Common myeloid progenitor, CD34-positive (primary cell): ENCODE data around the gene ZNF431.

Source experiments
- CTCF ChIA-PET: fragments of 350-600 bp; sonication (Branson Sonifier 250); formaldehyde crosslinking; loops from one replicate; lab custom pipeline; 2021; ENCODE audit warnings: antibody characterized with exemption; lab: Charles Lee
- POLR2A ChIA-PET: fragments of 350-600 bp; sonication (Branson Sonifier 250); formaldehyde crosslinking; loops from one replicate; lab custom pipeline; 2021; ENCODE audit warnings: antibody characterized with exemption; lab: Charles Lee
- DNase-seq, 3 donors: peaks; one replicate each; pipeline versions ENCODE4 v3.0.0 to v3.0.0-alpha.2; 2013
- H3K27ac ChIP-seq, 2 experiments: 1 replicate in 1 of 2; 2 replicates in 1 of 2; pipeline ENCODE4 v1.7.0; 2013; ENCODE audit warnings: inconsistent platforms in 2 of 2, low read length in 2 of 2, mild to moderate bottlenecking in 2 of 2, low read depth in 1 of 2, moderate library complexity in 1 of 2; ENCODE audit not compliant: severe bottlenecking in 2 of 2, insufficient read depth in 1 of 2, poor library complexity in 1 of 2
- H3K27me3 ChIP-seq, 5 experiments: replicated peaks in 2 of 5; 1 replicate in 3 of 5; 2 replicates in 2 of 5; pipeline versions ENCODE4 v1.6.1 to v1.7.0; 2013; ENCODE audit warnings: low read length in 4 of 5, mild to moderate bottlenecking in 2 of 5, moderate library complexity in 2 of 5, inconsistent platforms in 1 of 5; ENCODE audit not compliant: insufficient read depth in 5 of 5, control insufficient read depth in 4 of 5
- H3K36me3 ChIP-seq, 4 experiments: 1 replicate in 2 of 4; 2 replicates in 2 of 4; pipeline versions ENCODE4 v1.6.1 to v1.7.0; 2013; ENCODE audit warnings: low read length in 3 of 4, control low read depth in 1 of 4, mild to moderate bottlenecking in 1 of 4; ENCODE audit not compliant: control insufficient read depth in 4 of 4, insufficient read depth in 4 of 4
- H3K4me1 ChIP-seq, 4 experiments: 1 replicate in 3 of 4; 2 replicates in 1 of 4; pipeline versions ENCODE4 v1.6.1 to v1.7.1; 2013; ENCODE audit warnings: low read length in 3 of 4, mild to moderate bottlenecking in 3 of 4, control low read depth in 1 of 4, inconsistent platforms in 1 of 4, moderate library complexity in 1 of 4; ENCODE audit not compliant: control insufficient read depth in 4 of 4, insufficient read depth in 4 of 4; ENCODE audit errors: control extremely low read depth in 1 of 4
- H3K4me3 ChIP-seq, 7 experiments: 1 replicate in 4 of 7; 2 replicates in 3 of 7; pipeline versions ENCODE4 v1.5.1 to v1.7.0; 2013; ENCODE audit warnings: mild to moderate bottlenecking in 7 of 7, low read length in 6 of 7, moderate library complexity in 6 of 7, inconsistent platforms in 2 of 7, low read depth in 2 of 7, control low read depth in 1 of 7; ENCODE audit not compliant: insufficient read depth in 4 of 7, control insufficient read depth in 1 of 7; ENCODE audit errors: extremely low read depth in 1 of 7
- H3K9me3 ChIP-seq, 5 experiments: 1 replicate in 4 of 5; 2 replicates in 1 of 5; pipeline versions ENCODE4 v1.6.1 to v1.7.1; 2013; ENCODE audit warnings: low read length in 4 of 5, mild to moderate bottlenecking in 2 of 5, inconsistent platforms in 1 of 5, low read depth in 1 of 5, moderate library complexity in 1 of 5; ENCODE audit not compliant: control insufficient read depth in 4 of 5, insufficient read depth in 2 of 5; ENCODE audit errors: control extremely low read depth in 1 of 5
- whole genome bisulfite sequencing: methylation state at CpG from one replicate; pipeline ENCODE4 v1.1.5; 2013; ENCODE audit not compliant: insufficient coverage; 5-methylcytosine and 5-hydroxymethylcytosine counted together

Gene ZNF431

DNA sequence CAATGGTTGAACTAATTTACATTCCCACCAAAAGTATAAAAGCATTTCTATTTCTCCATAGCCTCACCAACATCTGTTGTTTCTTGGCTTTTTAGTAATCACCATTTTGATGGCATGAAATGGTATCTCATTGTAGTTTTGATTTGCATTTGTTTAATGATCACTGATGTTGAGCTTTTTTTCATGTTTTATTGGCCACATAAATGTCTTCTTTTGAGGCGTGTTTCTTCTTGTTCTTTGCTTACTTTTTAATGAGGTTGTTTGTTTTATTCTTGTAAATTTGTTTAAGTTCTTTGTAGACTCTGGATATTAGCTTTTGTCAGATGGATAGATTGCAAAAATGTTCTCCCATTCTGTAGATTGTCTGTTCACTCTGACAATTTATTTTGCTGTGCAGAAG is 31.7 kb upstream of the ZNF431 start:
- peaks cover 4 to 46% (median 6%) of the 10 kb centered on the region in 5 experiments for H3K9me3 ChIP-seq
- WGBS: 100% methylated on average over 1 of the region's 1 CpG
- no peaks in the 10 kb centered on the region for H3K27me3 ChIP-seq
- no peak for DNase-seq
- ChIA-PET CTCF (no interaction called here), POLR2A (no interaction called here)
- no peak overlapping the region for H3K27ac ChIP-seq
- H3K4me1 ChIP-seq: no peaks in the 10 kb centered on the region
- H3K4me3 ChIP-seq: no peak overlapping the region
- peaks cover 3 to 62% (median 20%) of the 10 kb centered on the region in 4 experiments for H3K36me3 ChIP-seq

DNA sequence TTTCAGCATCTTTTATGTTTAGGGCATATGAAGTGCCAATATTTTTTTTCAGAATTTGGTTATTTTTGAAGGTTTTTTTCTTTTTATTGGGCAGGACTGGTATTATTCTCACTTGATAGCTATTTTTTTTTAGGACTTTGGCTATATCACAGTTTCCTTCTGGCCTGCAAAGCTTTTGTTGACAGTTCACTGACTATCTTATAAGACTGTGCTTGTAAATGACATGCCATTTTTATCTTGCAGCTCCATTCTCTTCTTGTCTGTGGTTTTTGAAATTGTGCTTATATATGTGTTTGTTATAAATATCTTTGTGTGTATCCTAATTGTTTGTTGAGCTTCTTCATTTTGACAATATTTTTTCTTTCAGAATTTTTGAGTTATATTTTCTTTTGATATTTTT is 26.4 kb upstream of the ZNF431 start:
- Histone ChIP-seq H3K27me3 (no peaks in the 10 kb centered on the region), H3K27ac (no peak overlapping the region), H3K36me3 (peaks cover 5 to 63% (median 23%) of the 10 kb centered on the region in 4 experiments), H3K4me1 (no peaks in the 10 kb centered on the region), H3K4me3 (no peak overlapping the region), H3K9me3 (peaks cover 3 to 62% (median 16%) of the 10 kb centered on the region in 5 experiments)
- POLR2A ChIA-PET: no interaction called here
- DNase-seq: peak; percentile 3 to 54 (median 22)
- CTCF ChIA-PET: no interaction called here

DNA sequence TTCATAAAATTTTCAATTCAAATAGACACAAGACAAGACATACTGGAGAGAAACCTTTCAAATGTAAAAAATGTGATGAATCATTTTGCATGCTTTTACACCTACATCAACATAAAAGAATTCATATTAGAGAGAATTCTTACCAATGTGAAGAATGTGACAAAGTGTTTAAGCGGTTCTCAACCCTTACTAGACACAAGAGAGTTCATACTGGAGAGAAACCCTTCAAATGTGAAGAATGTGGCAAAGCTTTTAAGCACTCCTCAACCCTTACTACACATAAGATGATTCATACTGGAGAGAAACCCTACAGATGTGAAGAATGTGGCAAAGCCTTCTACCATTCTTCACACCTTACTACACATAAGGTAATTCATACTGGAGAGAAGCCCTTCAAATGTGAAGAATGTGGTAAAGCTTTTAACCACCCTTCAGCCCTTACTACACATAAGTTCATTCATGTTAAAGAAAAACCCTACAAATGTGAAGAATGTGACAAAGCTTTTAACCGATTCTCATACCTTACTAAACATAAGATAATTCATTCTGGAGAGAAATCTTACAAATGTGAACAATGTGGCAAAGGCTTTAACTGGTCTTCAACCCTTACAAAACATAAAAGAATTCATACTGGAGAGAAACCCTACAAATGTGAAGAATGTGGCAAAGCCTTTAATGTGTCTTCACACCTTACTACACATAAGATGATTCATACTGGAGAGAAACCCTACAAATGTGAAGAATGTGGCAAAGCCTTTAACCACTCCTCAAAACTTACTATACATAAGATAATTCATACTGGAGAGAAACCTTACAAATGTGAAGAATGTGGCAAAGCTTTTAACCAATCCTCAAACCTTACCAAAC is 24.6 kb upstream of the ZNF431 start:
- Histone ChIP-seq H3K4me3 (no peak overlapping the region), H3K27me3 (no peaks in the 10 kb centered on the region), H3K9me3 (peaks cover 3 to 54% (median 18%) of the 10 kb centered on the region in 5 experiments), H3K36me3 (peaks cover 5 to 56% (median 23%) of the 10 kb centered on the region in 4 experiments), H3K27ac (no peak overlapping the region), H3K4me1 (no peaks in the 10 kb centered on the region)
- CTCF ChIA-PET: no interaction called here
- no CpG with 5 or more reads among the region's 2 CpGs for WGBS
- DNase-seq: no peak
- POLR2A ChIA-PET: no interaction called here

DNA sequence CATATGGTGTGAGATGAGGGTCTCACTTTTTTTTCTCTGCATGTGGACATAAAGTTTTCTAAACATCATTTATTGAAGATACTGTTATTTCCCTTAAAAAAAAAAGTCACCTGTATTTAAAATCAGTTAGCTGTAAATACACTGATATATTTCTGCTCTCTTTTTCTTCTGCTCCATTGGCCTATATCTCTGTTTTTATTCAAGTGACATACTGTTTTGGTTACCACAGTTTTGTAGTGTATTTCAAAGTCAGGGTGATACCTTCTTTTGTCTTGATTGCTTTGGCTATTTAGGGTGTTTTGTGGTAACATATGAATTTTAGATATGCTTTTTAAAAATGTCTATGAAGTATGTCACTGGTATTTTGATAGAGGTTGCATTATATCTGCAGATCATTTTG is 15.8 kb upstream of the ZNF431 start:
- POLR2A ChIA-PET: no interaction called here
- Histone ChIP-seq H3K36me3 (peaks cover 0 to 11% (median 1%) of the 10 kb centered on the region in 4 experiments), H3K4me3 (no peak overlapping the region), H3K9me3 (peaks cover 0 to 7% (median 3%) of the 10 kb centered on the region in 5 experiments), H3K27ac (no peak overlapping the region), H3K27me3 (no peaks in the 10 kb centered on the region), H3K4me1 (peaks cover 0 to 14% (median 0%) of the 10 kb centered on the region in 4 experiments)
- no peak for DNase-seq
- CTCF ChIA-PET: no interaction called here

DNA sequence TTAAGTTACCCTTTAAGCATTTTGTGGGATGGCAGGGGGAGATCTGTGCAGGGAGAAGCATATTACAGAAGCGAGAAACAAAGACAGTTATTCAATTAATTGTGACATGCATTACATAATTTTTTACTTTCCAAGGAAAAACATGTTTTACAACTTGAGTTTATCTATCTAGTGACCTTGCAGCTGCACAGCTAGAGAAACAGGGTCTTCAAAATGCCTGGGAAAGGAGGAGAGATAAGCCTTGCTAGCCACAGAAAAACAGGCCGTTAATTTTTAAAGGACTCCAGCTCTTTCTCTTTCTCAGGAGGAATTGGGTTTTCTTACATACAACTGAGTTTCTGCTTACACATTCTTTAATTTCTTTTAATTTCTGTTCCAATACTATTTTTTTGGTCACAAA is 14.8 kb upstream of the ZNF431 start:
- DNase-seq: peak in 2 of 3 donors; percentile 31 to 56
- Histone ChIP-seq H3K27ac (peak overlapping the region in 1 of 2 experiments; percentile 36), H3K4me3 (no peak overlapping the region), H3K9me3 (peaks cover 0 to 7% (median 3%) of the 10 kb centered on the region in 5 experiments), H3K36me3 (peaks cover 0 to 11% (median 1%) of the 10 kb centered on the region in 4 experiments), H3K27me3 (no peaks in the 10 kb centered on the region), H3K4me1 (peaks cover 0 to 14% (median 0%) of the 10 kb centered on the region in 4 experiments)
- WGBS: no CpG with 5 or more reads among the region's 2 CpGs
- ChIA-PET CTCF (no interaction called here), POLR2A (no interaction called here)

DNA sequence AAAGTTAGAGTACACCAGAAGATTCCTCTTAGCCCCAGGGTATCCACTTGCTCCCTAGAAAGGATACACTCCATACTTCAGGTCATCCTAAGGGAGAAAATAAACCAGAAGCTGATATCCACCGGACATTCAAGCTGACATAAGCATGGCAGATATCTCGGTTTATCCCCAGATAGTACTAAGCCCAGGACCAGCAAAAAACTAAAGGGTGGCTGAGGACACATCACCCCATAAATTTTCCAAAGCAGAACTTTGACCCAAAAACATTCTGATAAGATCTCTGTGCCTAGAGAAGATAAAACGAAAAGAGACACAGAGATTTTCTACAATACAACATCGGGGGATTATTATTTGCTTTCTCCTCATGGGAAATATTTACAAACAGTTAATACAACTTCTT is 13.9 kb upstream of the ZNF431 start:
- no peak for DNase-seq
- Histone ChIP-seq H3K27me3 (no peaks in the 10 kb centered on the region), H3K36me3 (peaks cover 0 to 5% (median 0%) of the 10 kb centered on the region in 4 experiments), H3K9me3 (peaks cover 0 to 4% (median 0%) of the 10 kb centered on the region in 5 experiments), H3K4me1 (peaks cover 0 to 14% (median 0%) of the 10 kb centered on the region in 4 experiments), H3K27ac (no peak overlapping the region), H3K4me3 (no peak overlapping the region)
- WGBS: 100% methylated on average over 1 of the region's 4 CpGs
- CTCF ChIA-PET: no interaction called here
- POLR2A ChIA-PET: no interaction called here
